AG10803 (cell line): ENCODE measurements around the gene PIGC.

Experiments
- DNase-seq: peaks from one replicate; pipeline ENCODE4 v3.0.0; 2010; ENCODE audit warnings: low read depth
- H3K4me3 ChIP-seq: 2 replicates; pipeline ENCODE4 v1.5.1; 2011; ENCODE audit warnings: mild to moderate bottlenecking, low read length, control low read depth
- TF ChIP-seq, protein P1 (sequence below): conservative IDR thresholded peaks from 2 replicates; pipeline ENCODE4 v1.5.1; 2011; ENCODE audit warnings: mild to moderate bottlenecking, low read length, control low read depth, inconsistent platforms

Gene PIGC

DNA sequence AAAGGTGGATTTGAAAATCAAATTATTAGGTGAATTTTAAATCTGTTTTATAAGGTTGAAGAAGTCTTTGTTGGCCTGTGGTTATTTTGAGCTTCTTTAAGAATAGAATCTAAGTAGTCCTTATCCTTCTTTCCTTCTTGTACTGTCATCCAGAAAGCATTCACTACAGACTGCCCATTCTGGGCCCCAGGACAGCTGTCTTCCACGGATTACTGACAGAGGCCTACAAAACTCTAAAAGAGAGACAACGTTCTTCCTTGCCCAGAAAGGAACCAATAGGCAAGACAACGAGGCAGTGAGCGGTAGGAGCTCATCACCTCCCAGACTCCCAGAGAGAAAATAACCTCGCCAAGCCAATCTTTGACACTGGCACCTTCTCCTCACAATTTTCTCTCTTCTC lies 24.4 kb upstream of the PIGC start:
- TF ChIP-seq, protein P1, sequence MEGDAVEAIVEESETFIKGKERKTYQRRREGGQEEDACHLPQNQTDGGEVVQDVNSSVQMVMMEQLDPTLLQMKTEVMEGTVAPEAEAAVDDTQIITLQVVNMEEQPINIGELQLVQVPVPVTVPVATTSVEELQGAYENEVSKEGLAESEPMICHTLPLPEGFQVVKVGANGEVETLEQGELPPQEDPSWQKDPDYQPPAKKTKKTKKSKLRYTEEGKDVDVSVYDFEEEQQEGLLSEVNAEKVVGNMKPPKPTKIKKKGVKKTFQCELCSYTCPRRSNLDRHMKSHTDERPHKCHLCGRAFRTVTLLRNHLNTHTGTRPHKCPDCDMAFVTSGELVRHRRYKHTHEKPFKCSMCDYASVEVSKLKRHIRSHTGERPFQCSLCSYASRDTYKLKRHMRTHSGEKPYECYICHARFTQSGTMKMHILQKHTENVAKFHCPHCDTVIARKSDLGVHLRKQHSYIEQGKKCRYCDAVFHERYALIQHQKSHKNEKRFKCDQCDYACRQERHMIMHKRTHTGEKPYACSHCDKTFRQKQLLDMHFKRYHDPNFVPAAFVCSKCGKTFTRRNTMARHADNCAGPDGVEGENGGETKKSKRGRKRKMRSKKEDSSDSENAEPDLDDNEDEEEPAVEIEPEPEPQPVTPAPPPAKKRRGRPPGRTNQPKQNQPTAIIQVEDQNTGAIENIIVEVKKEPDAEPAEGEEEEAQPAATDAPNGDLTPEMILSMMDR = no peak
- H3K4me3 ChIP-seq = no peak overlapping the region
- no peak for DNase-seq

DNA sequence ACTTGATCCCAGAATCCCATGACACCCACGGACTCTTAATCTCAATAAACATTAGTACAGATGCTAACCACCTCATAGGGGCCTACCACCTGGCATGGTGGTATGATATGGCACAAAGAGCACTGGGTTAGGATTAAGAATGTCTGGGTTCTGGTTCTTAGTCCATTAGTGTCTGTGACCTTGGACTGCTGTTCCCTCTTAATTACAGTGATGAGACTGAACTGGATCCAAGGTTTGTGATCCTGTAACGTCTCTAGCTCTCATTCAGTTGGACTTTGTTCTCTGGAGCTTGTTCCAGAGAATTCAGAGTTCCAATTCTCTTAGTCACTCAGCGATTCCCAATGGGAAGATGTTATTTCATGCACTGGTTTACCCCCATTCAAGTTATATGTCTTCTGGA lies 23.6 kb upstream of the PIGC start:
- TF ChIP-seq, protein P1 = no peak
- DNase-seq = no peak

DNA sequence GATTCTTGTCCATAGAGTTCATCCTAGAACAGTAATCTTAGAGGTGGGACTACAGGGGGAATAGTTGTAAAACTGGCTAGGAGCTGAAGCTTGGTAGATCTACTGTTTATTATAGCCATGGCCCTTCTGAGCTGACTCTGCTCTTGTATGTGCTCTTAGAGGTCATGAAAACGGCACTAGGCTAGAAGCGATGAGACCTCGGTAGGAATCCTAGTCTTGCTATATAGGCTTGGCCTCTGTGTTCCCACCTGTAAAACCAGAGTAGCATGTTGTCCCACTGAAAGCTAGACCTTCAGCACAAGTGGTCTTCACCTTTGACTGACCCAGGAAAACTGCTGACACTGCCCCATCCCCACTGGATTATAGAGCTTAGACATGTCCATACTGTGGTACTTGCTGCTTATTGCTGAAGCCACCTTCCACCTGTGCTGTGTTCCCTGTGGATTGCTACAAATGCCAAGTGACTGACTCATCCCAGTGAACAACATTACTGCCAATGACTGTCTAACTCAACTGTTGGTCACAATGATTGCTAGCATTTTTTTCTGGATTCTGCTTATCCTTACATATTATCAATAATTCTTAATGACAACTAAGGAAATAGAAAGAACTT lies 23.0 kb upstream of the PIGC start:
- H3K4me3 ChIP-seq = no peak overlapping the region
- TF ChIP-seq, protein P1 = no peak
- DNase-seq = no peak

More for the DNA sequence above, 23.6 kb upstream of the PIGC start:
- no peak overlapping the region for H3K4me3 ChIP-seq

DNA sequence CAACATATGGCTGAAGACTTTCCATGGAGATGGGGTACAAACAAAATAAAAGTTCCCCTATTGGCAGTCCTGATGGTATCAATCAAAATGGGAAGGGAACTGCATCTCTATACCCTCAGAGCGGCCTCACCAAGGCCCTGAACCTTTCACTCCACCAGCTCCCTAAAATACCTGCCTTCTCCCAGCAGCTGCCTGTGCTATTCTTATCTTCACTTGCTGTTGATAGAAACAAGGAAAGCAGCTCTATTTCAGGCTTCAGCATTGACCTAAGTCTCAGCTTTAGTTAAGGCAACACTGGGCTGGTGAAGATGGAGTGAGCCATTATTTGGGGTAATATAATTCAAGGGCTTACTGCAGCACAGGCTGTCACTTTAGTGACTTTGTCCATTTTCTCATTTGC lies 21.7 kb upstream of the PIGC start:
- TF ChIP-seq, protein P1 = no peak
- no peak overlapping the region for H3K4me3 ChIP-seq
- DNase-seq = no peak

DNA sequence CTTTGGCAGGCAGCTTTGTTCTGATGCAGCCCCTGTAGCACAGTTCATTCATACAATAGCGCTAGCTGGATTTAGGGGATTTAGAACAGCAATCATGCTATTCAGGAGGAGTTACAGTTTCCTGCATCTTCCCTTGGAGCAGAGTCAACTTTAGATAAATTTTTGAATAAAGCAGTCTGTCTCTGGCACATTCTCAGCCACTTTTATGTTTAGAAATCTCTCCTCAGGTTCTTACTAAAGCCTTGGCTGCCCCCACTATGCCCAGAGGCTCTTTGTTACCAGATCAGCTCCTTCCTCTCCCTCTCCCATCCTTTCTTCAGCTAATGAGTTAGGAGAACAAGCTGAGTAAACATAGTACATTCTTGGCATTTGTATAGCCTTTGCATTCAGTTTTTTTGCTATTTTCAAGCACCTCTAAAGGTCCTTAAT lies 17.0 kb upstream of the PIGC start:
- TF ChIP-seq, protein P1 = no peak
- DNase-seq = no peak
- no peak overlapping the region for H3K4me3 ChIP-seq

DNA sequence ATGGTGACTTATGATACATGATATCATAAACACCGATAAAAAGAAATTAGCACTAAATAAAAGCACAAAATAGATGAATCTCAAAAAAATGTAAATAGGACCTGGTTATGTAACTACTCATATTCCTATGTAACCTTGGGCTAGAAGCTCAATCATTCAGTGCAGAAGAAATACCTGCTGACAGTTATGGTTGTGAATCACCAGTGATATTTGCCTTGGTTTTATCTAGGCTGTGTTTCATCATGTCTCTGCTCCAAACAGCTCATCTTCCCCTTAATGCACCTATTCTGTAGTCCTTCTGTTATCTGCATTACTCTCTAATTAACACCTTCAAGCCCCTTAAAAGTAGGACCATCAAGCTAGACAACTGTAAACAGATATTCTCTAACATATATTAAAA lies 16.3 kb upstream of the PIGC start:
- TF ChIP-seq, protein P1 = no peak
- no peak overlapping the region for H3K4me3 ChIP-seq
- no peak for DNase-seq

DNA sequence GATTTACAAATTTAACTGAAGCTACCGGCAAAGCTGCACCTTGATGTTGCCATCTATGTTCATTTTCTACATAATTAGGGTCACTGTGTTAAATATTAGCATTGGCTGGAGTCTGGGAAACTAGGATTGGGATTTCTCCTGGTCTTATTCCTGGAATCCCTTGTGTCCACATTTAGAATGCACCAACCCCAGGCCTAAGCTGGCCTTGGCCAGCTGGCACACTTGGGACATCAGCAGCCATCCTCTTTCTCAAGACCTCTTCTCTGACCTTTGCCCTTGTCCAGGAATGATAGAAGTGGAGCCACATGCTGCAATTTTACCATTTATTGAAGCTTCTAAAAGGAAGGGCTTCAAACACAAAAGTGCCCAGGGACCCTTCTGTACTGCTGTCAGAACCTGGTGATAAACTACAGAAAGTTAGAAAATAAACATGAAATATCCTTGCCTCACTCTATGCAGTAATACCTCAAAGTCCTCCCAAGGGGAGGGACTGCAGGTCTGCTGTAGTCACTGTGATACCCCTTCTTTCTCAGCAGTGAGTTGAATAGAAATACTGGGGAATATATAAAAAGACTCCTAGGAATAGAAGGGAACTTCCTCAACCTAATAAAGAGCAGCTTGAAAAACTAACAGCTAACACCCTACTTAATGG lies 13.7 kb upstream of the PIGC start:
- TF ChIP-seq, protein P1 = no peak
- H3K4me3 ChIP-seq = no peak overlapping the region
- DNase-seq = no peak
